Activated T-cell treated with anti-CD3 and anti-CD28 coated beads, Interleukin-2, amount 50 U/mL, for 4 hours (primary cell): Measurements from ENCODE around the gene NTRK2. TPM values are rescaled to one million over a fixed set of nuclear protein-coding genes. Genes with fewer than 3 reads are reported as not detected.
"Not testable (repeated sequence)": the region's sequence is repeated elsewhere in the genome, so short reads cannot be mapped to it uniquely, and the experiment has no call there.

Source experiments
- ATAC-seq, 2 donors: fragments of 200-7000 bp; cut with Tn5 transposase; one replicate each; pipeline ENCODE4 v1.10.0; 2021
- DNase-seq: peaks from one replicate; pipeline ENCODE4 v3.0.0-alpha.2; 2020
- H3K27me3 Mint-ChIP-seq: one replicate; pipeline ENCODE4 v1.8.0; 2021; ENCODE audit warnings: low read depth, mixed read lengths
- H3K36me3 Mint-ChIP-seq: one replicate; pipeline ENCODE4 v1.8.0; 2022; ENCODE audit warnings: mixed read lengths; ENCODE audit not compliant: insufficient read depth
- H3K4me1 Mint-ChIP-seq: one replicate; pipeline ENCODE4 v1.8.0; 2021; ENCODE audit warnings: low read depth, mixed read lengths
- H3K4me3 Mint-ChIP-seq: one replicate; pipeline ENCODE4 v1.8.0; 2021; ENCODE audit warnings: mild to moderate bottlenecking, moderate library complexity, mixed read lengths
- H3K9me3 Mint-ChIP-seq: one replicate; pipeline ENCODE4 v1.8.0; 2021; ENCODE audit warnings: mixed read lengths
- total RNA-seq, 3 donors: library from RNA; stranded (reverse); gene quantifications; one replicate each; pipeline ENCODE4 v1.2.1, GENCODE V29; 2021

NTRK2 gene
- total RNA-seq, 3 donors from 2014 or later = 0.18 to 0.82 (median 0.38) TPM

- ATAC-seq = no peak
Measured at GRCh38 chr9:84893419-84894128, 224.0 kb downstream of the NTRK2 start.

GRCh38 chr9:84894859-84895258, 225.3 kb downstream of the NTRK2 start:
- DNase-seq = no peak
- Mint-ChIP-seq H3K36me3 (no peaks in the 10 kb centered on the region), H3K27me3 (peaks cover 2% of the 10 kb centered on the region), H3K4me1 (no peaks in the 10 kb centered on the region), H3K9me3 (no peaks in the 10 kb centered on the region), H3K4me3 (no peak overlapping the region)
- no peak for ATAC-seq

More at GRCh38 chr9:84893419-84894128, 224.0 kb downstream of the NTRK2 start:
- no peaks in the 10 kb centered on the region for H3K9me3 Mint-ChIP-seq
- H3K4me1 Mint-ChIP-seq = no peaks in the 10 kb centered on the region
- no peaks in the 10 kb centered on the region for H3K27me3 Mint-ChIP-seq
- H3K36me3 Mint-ChIP-seq = no peaks in the 10 kb centered on the region
- no peak overlapping the region for H3K4me3 Mint-ChIP-seq
- DNase-seq = no peak

GRCh38 chr9:84897362-84898094, 228.0 kb downstream of the NTRK2 start:
- H3K27me3 Mint-ChIP-seq = peaks cover 2% of the 10 kb centered on the region
- no peaks in the 10 kb centered on the region for H3K9me3 Mint-ChIP-seq
- no peak for DNase-seq
- no peak for ATAC-seq
- H3K36me3 Mint-ChIP-seq = no peaks in the 10 kb centered on the region
- no peak overlapping the region for H3K4me3 Mint-ChIP-seq
- no peaks in the 10 kb centered on the region for H3K4me1 Mint-ChIP-seq

- ATAC-seq (no peak), DNase-seq (no peak)
- H3K4me3 Mint-ChIP-seq = no peak overlapping the region
- peaks cover 2% of the 10 kb centered on the region for H3K27me3 Mint-ChIP-seq
- H3K36me3 Mint-ChIP-seq = no peaks in the 10 kb centered on the region
- H3K4me1 Mint-ChIP-seq = no peaks in the 10 kb centered on the region
- no peaks in the 10 kb centered on the region for H3K9me3 Mint-ChIP-seq
Measured at GRCh38 chr9:84898188-84898587, 228.7 kb downstream of the NTRK2 start.

GRCh38 chr9:84898618-84899017, 229.1 kb downstream of the NTRK2 start:
- H3K36me3 Mint-ChIP-seq, H3K4me1 Mint-ChIP-seq, H3K27me3 Mint-ChIP-seq, DNase-seq, ATAC-seq, H3K4me3 Mint-ChIP-seq, H3K9me3 Mint-ChIP-seq: not testable (repeated sequence)

- Mint-ChIP-seq H3K4me1 (no peaks in the 10 kb centered on the region), H3K4me3 (no peak overlapping the region), H3K9me3 (no peaks in the 10 kb centered on the region), H3K27me3 (peaks cover 2% of the 10 kb centered on the region), H3K36me3 (no peaks in the 10 kb centered on the region)
- ATAC-seq (no peak), DNase-seq (no peak)
Measured at GRCh38 chr9:84899326-84899725, 229.8 kb downstream of the NTRK2 start.

GRCh38 chr9:84900421-84900820, 230.9 kb downstream of the NTRK2 start:
- Mint-ChIP-seq H3K27me3 (peaks cover 3% of the 10 kb centered on the region), H3K4me1 (no peaks in the 10 kb centered on the region), H3K9me3 (no peaks in the 10 kb centered on the region), H3K36me3 (no peaks in the 10 kb centered on the region), H3K4me3 (no peak overlapping the region)
- no peak for ATAC-seq
- DNase-seq = no peak

GRCh38 chr9:84903963-84904362, 234.4 kb downstream of the NTRK2 start:
- Mint-ChIP-seq H3K9me3 (no peaks in the 10 kb centered on the region), H3K27me3 (peaks cover 5% of the 10 kb centered on the region), H3K4me1 (no peaks in the 10 kb centered on the region), H3K4me3 (no peak overlapping the region), H3K36me3 (no peaks in the 10 kb centered on the region)
- DNase-seq = no peak
- ATAC-seq = no peak

- Mint-ChIP-seq H3K9me3 (no peaks in the 10 kb centered on the region), H3K27me3 (no peaks in the 10 kb centered on the region), H3K36me3 (no peaks in the 10 kb centered on the region), H3K4me3 (no peak overlapping the region), H3K4me1 (no peaks in the 10 kb centered on the region)
- DNase-seq (no peak), ATAC-seq (no peak)
Measured at GRCh38 chr9:84916769-84917168, 247.2 kb downstream of the NTRK2 start.

- Mint-ChIP-seq H3K9me3 (no peaks in the 10 kb centered on the region), H3K36me3 (no peaks in the 10 kb centered on the region), H3K4me3 (no peak overlapping the region), H3K27me3 (no peaks in the 10 kb centered on the region), H3K4me1 (no peaks in the 10 kb centered on the region)
- ATAC-seq (no peak), DNase-seq (no peak)
Measured at GRCh38 chr9:84917366-84918070, 248.0 kb downstream of the NTRK2 start.

GRCh38 chr9:84919440-84919839, 249.9 kb downstream of the NTRK2 start:
- Mint-ChIP-seq H3K4me1 (no peaks in the 10 kb centered on the region), H3K4me3 (no peak overlapping the region), H3K27me3 (no peaks in the 10 kb centered on the region), H3K36me3 (no peaks in the 10 kb centered on the region), H3K9me3 (no peaks in the 10 kb centered on the region)
- no peak for ATAC-seq
- no peak for DNase-seq

- Mint-ChIP-seq H3K36me3 (no peaks in the 10 kb centered on the region), H3K4me1 (no peaks in the 10 kb centered on the region), H3K9me3 (no peaks in the 10 kb centered on the region), H3K27me3 (no peaks in the 10 kb centered on the region), H3K4me3 (no peak overlapping the region)
- DNase-seq (no peak), ATAC-seq (no peak)
Measured at GRCh38 chr9:84921175-84921574, 251.6 kb downstream of the NTRK2 start.

GRCh38 chr9:84922051-84922450, 252.5 kb downstream of the NTRK2 start:
- H3K27me3 Mint-ChIP-seq = no peaks in the 10 kb centered on the region
- no peaks in the 10 kb centered on the region for H3K4me1 Mint-ChIP-seq
- ATAC-seq = no peak
- no peaks in the 10 kb centered on the region for H3K9me3 Mint-ChIP-seq
- DNase-seq = no peak
- no peaks in the 10 kb centered on the region for H3K36me3 Mint-ChIP-seq
- H3K4me3 Mint-ChIP-seq = no peak overlapping the region

- H3K4me3 Mint-ChIP-seq = no peak overlapping the region
- no peaks in the 10 kb centered on the region for H3K27me3 Mint-ChIP-seq
- ATAC-seq (no peak), DNase-seq (no peak)
- H3K36me3 Mint-ChIP-seq = no peaks in the 10 kb centered on the region
- H3K9me3 Mint-ChIP-seq = no peaks in the 10 kb centered on the region
- H3K4me1 Mint-ChIP-seq = no peaks in the 10 kb centered on the region
Measured at GRCh38 chr9:84924266-84924665, 254.7 kb downstream of the NTRK2 start.
